Measurements from ENCODE around the gene SLC25A17. TPM values are rescaled to one million over a fixed set of nuclear protein-coding genes. Genes with fewer than 3 reads are reported as not detected.
"Not testable (repeated sequence)": the region's sequence is repeated elsewhere in the genome, so short reads cannot be mapped to it uniquely, and the experiment has no call there.

SLC25A17 gene
- polyA plus RNA-seq (31.7 to 40.0 TPM (median 38.0 TPM) in 3 replicates), polyA minus RNA-seq (8.7 to 27.1 TPM (median 20.2 TPM) in 3 replicates)
- 8.5 TPM for polyA plus RNA-seq (2011; ENCODE audit: low read depth)
- polyA plus RNA-seq (2011; cell fraction: cytosol; rRNA removed), result 16.6 and 36.5 TPM in 2 replicates
- polyA plus RNA-seq (2011; cell fraction: nucleus; rRNA removed), result 41.5 and 47.0 TPM in 2 replicates
- polyA plus RNA-seq (2012; ENCODE audit: low replicate concordance), result 20.4 and 25.0 TPM in 2 replicates
- 16.7 TPM for polyA minus RNA-seq (2011; cell fraction: cytosol; rRNA and poly(A)+ RNA removed)
- 15.6 and 29.9 TPM in 2 replicates for polyA minus RNA-seq (2011; cell fraction: nucleus; rRNA and poly(A)+ RNA removed)

- no peak for FAIRE-seq
Measured at GRCh38 chr22:40818747-40819598, at the start of gene SLC25A17. SLC25A17 (minus strand) TSS chr22:40819346; CDS start chr22:40819248, 98 bp downstream.

GRCh38 chr22:40868379-40868778, 49.2 kb upstream of the SLC25A17 start:
- H2AFZ ChIP-seq (ENCODE audit: control insufficient read depth, low read length); H3K9me1 ChIP-seq (ENCODE audit: control insufficient read depth, extremely low read depth, insufficient read depth, low read length); H3K9ac ChIP-seq (ENCODE audit: control insufficient read depth, extremely low read depth, insufficient read depth, low read length); dilution Hi-C loops (cut with MboI; ENCODE audit: extremely low pct_ligation_motif_present, low sequenced_read_pairs); H3K4me1 ChIP-seq (ENCODE audit: control insufficient read depth, extremely low read depth, insufficient read depth, low read length); H3K4me2 ChIP-seq (ENCODE audit: control insufficient read depth, extremely low read depth, insufficient read depth, low read depth, low read length); H3K27ac ChIP-seq (ENCODE audit: control insufficient read depth, insufficient read depth, low read length); H4K20me1 ChIP-seq (ENCODE audit: control insufficient read depth, extremely low read depth, insufficient read depth, low read length); FAIRE-seq; H3K9me3 ChIP-seq (ENCODE audit: control insufficient read depth, low read depth, low read length); H3K4me3 ChIP-seq (ENCODE audit: control insufficient read depth in 2 of 3, extremely low read depth in 1 of 3, insufficient read depth in 2 of 3, low read depth in 1 of 3, low read length in 3 of 3); DNase-seq (ENCODE audit: low read depth, low spot score); H3K36me3 ChIP-seq (ENCODE audit: control insufficient read depth in 2 of 2, extremely low read depth in 1 of 2, insufficient read depth in 2 of 2, low read length in 2 of 2); H3K79me2 ChIP-seq (ENCODE audit: control insufficient read depth, insufficient read depth, low read length); H3K27me3 ChIP-seq (ENCODE audit: control insufficient read depth, extremely low read depth, insufficient read depth, low read length): not testable (repeated sequence)

More at GRCh38 chr22:40818747-40819598, at the start of gene SLC25A17:
- H4K20me1 ChIP-seq (ENCODE audit: control insufficient read depth, extremely low read depth, insufficient read depth, low read length), result no peaks in the 10 kb centered on the region
- peak within 1 kb of the TSS; percentile 71 to 95 (median 86) for H3K4me3 ChIP-seq (ENCODE audit: control insufficient read depth in 2 of 3, extremely low read depth in 1 of 3, insufficient read depth in 2 of 3, low read depth in 1 of 3, low read length in 3 of 3)
- peaks cover 2% of the 10 kb centered on the region for H3K9me1 ChIP-seq (ENCODE audit: control insufficient read depth, extremely low read depth, insufficient read depth, low read length)
- dilution Hi-C loops (cut with MboI; ENCODE audit: extremely low pct_ligation_motif_present, low sequenced_read_pairs), result no loop called here
- TF ChIP-seq CTCF (optimal IDR thresholded peaks at IDR 0.05 in 1 of 3, IDR thresholded peaks at IDR 0.05 in 1 of 3, conservative IDR thresholded peaks at IDR 0.05 in 1 of 3; ENCODE audit: extremely low read depth in 1 of 3, insufficient read depth in 2 of 3, low read length in 3 of 3) (peak; percentile 28 to 51 (median 41)), EZH2 (IDR thresholded peaks at IDR 0.05; ENCODE audit: low read length) (no peak)
- peaks cover 4 to 8% of the 10 kb centered on the region in 2 experiments for H3K36me3 ChIP-seq (ENCODE audit: control insufficient read depth in 2 of 2, extremely low read depth in 1 of 2, insufficient read depth in 2 of 2, low read length in 2 of 2)
- peak within 1 kb of the TSS; percentile 95 for H3K9ac ChIP-seq (ENCODE audit: control insufficient read depth, extremely low read depth, insufficient read depth, low read length)
- H3K79me2 ChIP-seq (ENCODE audit: control insufficient read depth, insufficient read depth, low read length), result peaks cover 43% of the 10 kb centered on the region
- peak; percentile 17 for DNase-seq (ENCODE audit: low read depth, low spot score)
- H3K27me3 ChIP-seq (ENCODE audit: control insufficient read depth, extremely low read depth, insufficient read depth, low read length), result no peaks in the 10 kb centered on the region
- peak within 1 kb of the TSS; percentile 84 for H3K27ac ChIP-seq (ENCODE audit: control insufficient read depth, insufficient read depth, low read length)
- peak within 1 kb of the TSS; percentile 91 for H3K4me2 ChIP-seq (ENCODE audit: control insufficient read depth, extremely low read depth, insufficient read depth, low read depth, low read length)
- H2AFZ ChIP-seq (ENCODE audit: control insufficient read depth, low read length), result peak within 1 kb of the TSS; percentile 96
- no peaks in the 10 kb centered on the region for H3K9me3 ChIP-seq (ENCODE audit: control insufficient read depth, low read depth, low read length)
- peaks cover 23% of the 10 kb centered on the region for H3K4me1 ChIP-seq (ENCODE audit: control insufficient read depth, extremely low read depth, insufficient read depth, low read length)
